Right atrium auricular region (tissue), 2 donors: Measurements from ENCODE around the gene PRCD. TPM values are rescaled to one million over a fixed set of nuclear protein-coding genes. Genes with fewer than 3 reads are reported as not detected.

Experiments used
- DNase-seq: peaks from one replicate; pipeline ENCODE4 v3.0.0-alpha.2; 2019; ENCODE audit warnings: low spot score
- H3K27ac ChIP-seq, 2 donors: fragments of 200-600 bp; sonication (generic); 1 replicate in 1 of 2; 2 replicates in 1 of 2; pipeline ENCODE4 v1.5.1; 2016 to 2019
- H3K27me3 ChIP-seq, 2 donors: fragments of 200-600 bp; sonication (generic); one replicate each; pipeline versions ENCODE4 v1.5.1 to v1.6.0; 2017 to 2019
- H3K36me3 ChIP-seq: fragments of 200-600 bp; sonication (generic); one replicate; pipeline ENCODE4 v1.5.1; 2016
- H3K4me1 ChIP-seq, 2 donors: fragments of 200-600 bp; sonication (generic); one replicate each; pipeline versions ENCODE4 v1.5.1 to v1.6.0; 2017 to 2019
- H3K4me3 ChIP-seq, 2 donors: fragments of 200-600 bp; sonication (generic); 1 replicate in 1 of 2; 2 replicates in 1 of 2; pipeline ENCODE4 v1.5.1; 2017 to 2019; ENCODE audit warnings: mild to moderate bottlenecking in 1 of 2, moderate library complexity in 1 of 2
- H3K9me3 ChIP-seq, 2 donors: fragments of 200-600 bp; sonication (generic); one replicate each; pipeline ENCODE4 v1.5.1; 2019
- total RNA-seq, 2 donors: library from RNA; depleted of rRNA; stranded (reverse); fragments of >200 nt; gene quantifications; one replicate each; pipeline ENCODE4 v1.1.0, GENCODE V29; 2016
- TF ChIP-seq, protein P1 (sequence below), 2 donors: fragments of 200-600 bp; sonication (generic); IDR thresholded peaks; one replicate each; pipeline ENCODE4 v1.5.1; 2019; ENCODE audit warnings: antibody characterized with exemption in 2 of 2

Gene PRCD
- total RNA-seq, 2 donors from 2014 or later: 2.1 to 3.5 TPM

- TF ChIP-seq, protein P1, sequence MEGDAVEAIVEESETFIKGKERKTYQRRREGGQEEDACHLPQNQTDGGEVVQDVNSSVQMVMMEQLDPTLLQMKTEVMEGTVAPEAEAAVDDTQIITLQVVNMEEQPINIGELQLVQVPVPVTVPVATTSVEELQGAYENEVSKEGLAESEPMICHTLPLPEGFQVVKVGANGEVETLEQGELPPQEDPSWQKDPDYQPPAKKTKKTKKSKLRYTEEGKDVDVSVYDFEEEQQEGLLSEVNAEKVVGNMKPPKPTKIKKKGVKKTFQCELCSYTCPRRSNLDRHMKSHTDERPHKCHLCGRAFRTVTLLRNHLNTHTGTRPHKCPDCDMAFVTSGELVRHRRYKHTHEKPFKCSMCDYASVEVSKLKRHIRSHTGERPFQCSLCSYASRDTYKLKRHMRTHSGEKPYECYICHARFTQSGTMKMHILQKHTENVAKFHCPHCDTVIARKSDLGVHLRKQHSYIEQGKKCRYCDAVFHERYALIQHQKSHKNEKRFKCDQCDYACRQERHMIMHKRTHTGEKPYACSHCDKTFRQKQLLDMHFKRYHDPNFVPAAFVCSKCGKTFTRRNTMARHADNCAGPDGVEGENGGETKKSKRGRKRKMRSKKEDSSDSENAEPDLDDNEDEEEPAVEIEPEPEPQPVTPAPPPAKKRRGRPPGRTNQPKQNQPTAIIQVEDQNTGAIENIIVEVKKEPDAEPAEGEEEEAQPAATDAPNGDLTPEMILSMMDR (IDR thresholded peaks at IDR 0.05): no peak
- Histone ChIP-seq H3K36me3 (no peaks in the 10 kb centered on the region), H3K27ac (peak overlapping the region; percentile 81 to 88), H3K27me3 (no peaks in the 10 kb centered on the region), H3K4me1 (peaks cover 0 to 95% of the 10 kb centered on the region in 2 donors), H3K9me3 (no peaks in the 10 kb centered on the region), H3K4me3 (no peak overlapping the region)
- no peak for DNase-seq
Observed at GRCh38 chr17:76542984-76543383, 3.1 kb downstream of the PRCD start.

DNA sequence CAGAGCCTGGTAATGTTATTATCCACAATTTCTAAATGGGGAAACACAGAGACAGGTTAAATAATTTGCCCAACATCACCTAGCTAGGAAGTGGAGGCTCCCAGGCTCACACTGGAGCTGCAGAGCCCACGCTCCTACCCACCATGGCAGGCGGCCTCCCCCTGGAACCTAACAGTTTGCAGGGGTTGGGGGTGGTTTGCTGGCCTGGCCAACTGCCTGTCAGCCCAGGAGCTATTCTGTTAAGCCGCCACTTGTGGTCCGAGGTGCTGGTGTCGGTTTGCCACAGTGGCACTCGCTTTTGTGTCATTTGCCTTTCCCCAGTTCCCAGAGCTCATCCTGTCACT, 3.6 kb downstream of the PRCD start:
- H3K36me3 ChIP-seq: no peaks in the 10 kb centered on the region
- peak overlapping the region; percentile 81 to 88 for H3K27ac ChIP-seq
- no peaks in the 10 kb centered on the region for H3K9me3 ChIP-seq
- H3K4me3 ChIP-seq: no peak overlapping the region
- peaks cover 0 to 94% of the 10 kb centered on the region in 2 donors for H3K4me1 ChIP-seq
- no peak for DNase-seq
- TF ChIP-seq, protein P1 (IDR thresholded peaks at IDR 0.05): no peak
- H3K27me3 ChIP-seq: no peaks in the 10 kb centered on the region

DNA sequence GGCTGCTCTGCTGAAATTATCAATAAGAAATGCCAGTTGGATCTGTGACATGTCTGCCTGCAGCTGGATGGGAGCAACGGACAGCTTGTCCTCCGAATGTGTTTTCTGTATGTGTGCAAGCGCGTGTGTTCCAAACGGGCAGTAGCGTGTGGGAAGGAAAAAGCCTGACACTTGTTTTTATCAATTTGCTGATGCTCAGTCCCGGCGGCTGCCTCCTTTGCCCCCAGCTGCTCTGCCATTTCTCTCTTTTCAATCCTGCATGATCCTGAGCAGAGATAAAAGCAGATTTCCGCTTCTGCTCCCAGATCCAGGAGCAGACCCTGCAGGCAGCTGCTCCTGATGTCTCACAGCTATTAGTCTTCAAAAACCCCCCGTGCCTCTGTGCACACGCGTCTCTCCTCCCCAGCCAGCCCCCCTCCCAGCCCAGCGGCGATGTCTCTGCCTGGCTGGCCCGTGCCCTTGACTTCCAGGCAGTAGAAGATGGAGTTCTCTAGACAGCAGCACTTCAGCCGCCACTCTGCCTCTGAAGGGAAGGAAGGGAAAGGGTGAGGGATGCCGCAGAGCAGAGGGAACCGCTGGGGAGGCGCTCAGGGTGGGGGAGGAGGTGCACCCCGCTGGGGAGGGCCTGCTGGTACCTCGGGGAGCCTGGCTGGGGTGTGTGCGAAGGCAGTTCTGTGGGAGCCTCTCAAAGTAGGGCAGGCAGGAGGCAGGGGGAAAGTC, 4.1 kb downstream of the PRCD start:
- no peak for DNase-seq
- TF ChIP-seq, protein P1 (IDR thresholded peaks at IDR 0.05): no peak
- peak overlapping the region; percentile 81 to 88 for H3K27ac ChIP-seq

DNA sequence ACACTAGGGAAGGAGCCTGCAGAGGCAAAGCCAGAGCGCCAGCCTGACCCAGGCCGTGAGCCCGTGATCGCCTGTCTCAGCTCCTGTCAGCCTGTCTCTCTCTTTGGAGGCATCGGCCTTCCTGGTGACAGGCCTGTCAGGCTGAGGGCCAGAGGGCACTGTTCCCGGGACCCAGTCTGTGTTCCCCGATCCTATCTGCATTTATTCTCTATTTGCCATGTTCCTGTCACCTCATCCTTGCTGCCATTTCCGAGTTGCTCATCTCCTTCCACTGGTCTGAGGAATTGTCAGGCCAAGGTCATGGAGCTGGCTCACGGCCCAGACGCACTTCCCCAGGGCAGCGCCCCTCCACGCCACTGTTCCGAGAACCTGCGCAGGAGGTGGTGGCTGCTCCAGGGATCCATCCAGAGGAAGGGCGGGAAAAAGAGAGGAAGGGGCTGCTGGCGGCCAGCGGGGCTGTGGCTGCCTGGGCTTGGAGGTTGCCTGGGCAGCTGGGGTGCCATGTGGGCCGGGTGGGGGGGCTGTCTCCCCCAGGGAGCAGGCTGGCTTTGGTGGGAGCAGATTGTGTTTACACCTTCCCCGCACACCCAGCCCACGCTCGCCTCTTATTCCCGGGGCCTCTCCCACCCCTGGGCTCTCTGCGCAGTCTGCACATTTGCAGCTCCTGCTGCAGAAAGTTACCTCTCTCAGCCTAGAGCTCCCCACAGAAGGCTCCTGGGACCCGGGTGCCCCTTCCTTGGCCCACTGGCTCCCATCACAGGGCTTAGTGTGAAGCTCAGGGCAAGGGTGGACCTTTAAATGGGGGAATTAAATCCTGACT, 4.9 kb downstream of the PRCD start:
- Histone ChIP-seq H3K36me3 (no peaks in the 10 kb centered on the region), H3K27ac (peak overlapping the region; percentile 81 to 88), H3K9me3 (no peaks in the 10 kb centered on the region), H3K4me3 (peak overlapping the region in 1 of 2 donors; percentile 11), H3K4me1 (peaks cover 0 to 84% of the 10 kb centered on the region in 2 donors), H3K27me3 (no peaks in the 10 kb centered on the region)
- DNase-seq: no peak
- TF ChIP-seq, protein P1 (IDR thresholded peaks at IDR 0.05): no peak

More for the DNA sequence above, 4.1 kb downstream of the PRCD start:
- Histone ChIP-seq H3K9me3 (no peaks in the 10 kb centered on the region), H3K4me1 (peaks cover 0 to 91% of the 10 kb centered on the region in 2 donors), H3K36me3 (no peaks in the 10 kb centered on the region), H3K27me3 (no peaks in the 10 kb centered on the region), H3K4me3 (peak overlapping the region in 1 of 2 donors; percentile 11)

- TF ChIP-seq, protein P1 (IDR thresholded peaks at IDR 0.05): no peak
- H3K27me3 ChIP-seq: no peaks in the 10 kb centered on the region
- DNase-seq: no peak
- H3K9me3 ChIP-seq: no peaks in the 10 kb centered on the region
- no peaks in the 10 kb centered on the region for H3K36me3 ChIP-seq
- H3K4me3 ChIP-seq: no peak overlapping the region
- H3K27ac ChIP-seq: peak overlapping the region; percentile 55 to 81
- H3K4me1 ChIP-seq: peaks cover 0 to 80% of the 10 kb centered on the region in 2 donors
Observed at GRCh38 chr17:76545918-76546555, 6.2 kb downstream of the PRCD start.
